Right lobe of liver (tissue), 4 donors: Measurements from ENCODE around the gene FGF14.

Experiments
- CTCF ChIP-seq, 4 donors: fragments of 200-600 bp in 3 of 4; fragments of 450-650 bp in 1 of 4; IDR thresholded peaks; one replicate each; pipeline versions ENCODE4 v1.5.1 to v1.8.0; 2016 to 2022; ENCODE audit warnings: antibody characterized with exemption in 4 of 4, mild to moderate bottlenecking in 2 of 4
- POLR2A ChIP-seq: fragments of 450-650 bp; IDR thresholded peaks from one replicate; pipeline ENCODE4 v1.6.1; 2017; ENCODE audit warnings: antibody characterized with exemption, mild to moderate bottlenecking
- donor health status: DM: no; HTN: no; CAD: no.
- donor health status: DM: no; HTN: no; CAD: no.
- donor health status: DM: no; HTN: yes; CAD: no.

- TF ChIP-seq POLR2A = no peak
- TF ChIP-seq CTCF (IDR thresholded peaks at IDR 0.05) = no peak
Observed at GRCh38 chr13:102131246-102131645, 270.6 kb downstream of the FGF14 start.
